Parathyroid adenoma (tissue), 2 donors: Measurements from ENCODE around the gene PPP1R3D.
A peak's percentile ranks its signal among the peaks of the same experiment; 100 is the strongest.

Source experiments
- H2AFZ ChIP-seq: fragments of 300-600 bp; sonication (generic); one replicate; pipeline ENCODE4 v1.7.0; 2017; ENCODE audit warnings: antibody characterized with exemption, mild to moderate bottlenecking
- H3K27ac ChIP-seq: fragments of 300-600 bp; sonication (generic); one replicate; pipeline ENCODE4 v1.7.0; 2017
- H3K27me3 ChIP-seq: fragments of 300-600 bp; sonication (generic); one replicate; pipeline ENCODE4 v1.7.0; 2017; ENCODE audit warnings: low read length; ENCODE audit not compliant: control insufficient read depth, insufficient read depth
- H3K36me3 ChIP-seq: fragments of 300-600 bp; sonication (generic); one replicate; pipeline ENCODE4 v1.7.0; 2017; ENCODE audit warnings: low read length; ENCODE audit not compliant: control insufficient read depth, insufficient read depth
- H3K4me1 ChIP-seq: fragments of 300-600 bp; sonication (generic); one replicate; pipeline ENCODE4 v1.7.0; 2017; ENCODE audit warnings: control low read depth
- H3K4me2 ChIP-seq: fragments of 300-600 bp; sonication (generic); one replicate; pipeline ENCODE4 v1.7.0; 2017; ENCODE audit warnings: low read length
- H3K4me3 ChIP-seq: fragments of 300-600 bp; sonication (generic); one replicate; pipeline ENCODE4 v1.7.0; 2017; ENCODE audit warnings: low read depth, low read length
- H3K79me2 ChIP-seq: fragments of 300-600 bp; sonication (generic); one replicate; pipeline ENCODE4 v1.7.0; 2017; ENCODE audit warnings: control low read depth
- H3K9ac ChIP-seq: fragments of 300-600 bp; sonication (generic); one replicate; pipeline ENCODE4 v1.7.0; 2017; ENCODE audit warnings: mild to moderate bottlenecking
- H3K9me3 ChIP-seq: fragments of 300-600 bp; sonication (generic); one replicate; pipeline ENCODE4 v1.7.0; 2017; ENCODE audit warnings: low read length; ENCODE audit not compliant: control insufficient read depth
- CTCF ChIP-seq: fragments of 300-600 bp; sonication (generic); IDR thresholded peaks from one replicate; pipeline ENCODE4 v1.7.0; 2017; ENCODE audit warnings: antibody characterized with exemption, mild to moderate bottlenecking
- donor health status: primary hyperparathyroidism.

The PPP1R3D gene

GRCh38 chr20:59949911-59950310 is 9.8 kb upstream of the PPP1R3D start:
- H3K27ac ChIP-seq: no peak overlapping the region
- no peak overlapping the region for H3K4me3 ChIP-seq
- no peaks in the 10 kb centered on the region for H3K4me1 ChIP-seq
- H3K4me2 ChIP-seq: no peak overlapping the region
- H3K27me3 ChIP-seq: no peaks in the 10 kb centered on the region
- H3K9ac ChIP-seq: no peak overlapping the region
- no peaks in the 10 kb centered on the region for H3K36me3 ChIP-seq
- no peak for TF ChIP-seq CTCF
- H2AFZ ChIP-seq: no peak overlapping the region
- H3K79me2 ChIP-seq: no peaks in the 10 kb centered on the region
- no peaks in the 10 kb centered on the region for H3K9me3 ChIP-seq

GRCh38 chr20:59948828-59949720 is 9.0 kb upstream of the PPP1R3D start:
- H3K27ac ChIP-seq: no peak overlapping the region
- no peak overlapping the region for H3K4me3 ChIP-seq
- TF ChIP-seq CTCF: peak; percentile 74
- H3K36me3 ChIP-seq: no peaks in the 10 kb centered on the region
- no peaks in the 10 kb centered on the region for H3K27me3 ChIP-seq
- H3K9me3 ChIP-seq: no peaks in the 10 kb centered on the region
- H3K4me1 ChIP-seq: no peaks in the 10 kb centered on the region
- no peak overlapping the region for H3K4me2 ChIP-seq
- no peak overlapping the region for H3K9ac ChIP-seq
- H2AFZ ChIP-seq: no peak overlapping the region
- H3K79me2 ChIP-seq: peaks cover 6% of the 10 kb centered on the region

GRCh38 chr20:59948212-59948611 is 8.1 kb upstream of the PPP1R3D start:
- no peaks in the 10 kb centered on the region for H3K27me3 ChIP-seq
- no peak overlapping the region for H3K9ac ChIP-seq
- H3K79me2 ChIP-seq: peaks cover 8% of the 10 kb centered on the region
- no peaks in the 10 kb centered on the region for H3K36me3 ChIP-seq
- no peak overlapping the region for H3K27ac ChIP-seq
- TF ChIP-seq CTCF: no peak
- H3K9me3 ChIP-seq: no peaks in the 10 kb centered on the region
- H2AFZ ChIP-seq: no peak overlapping the region
- H3K4me2 ChIP-seq: no peak overlapping the region
- no peaks in the 10 kb centered on the region for H3K4me1 ChIP-seq
- H3K4me3 ChIP-seq: no peak overlapping the region

- Histone ChIP-seq H3K9me3 (no peaks in the 10 kb centered on the region), H3K4me2 (no peak overlapping the region), H3K36me3 (no peaks in the 10 kb centered on the region), H2AFZ (no peak overlapping the region), H3K79me2 (peaks cover 8% of the 10 kb centered on the region), H3K27ac (no peak overlapping the region), H3K4me1 (no peaks in the 10 kb centered on the region), H3K4me3 (no peak overlapping the region), H3K27me3 (no peaks in the 10 kb centered on the region), H3K9ac (no peak overlapping the region)
- TF ChIP-seq CTCF: no peak
Observed at GRCh38 chr20:59947376-59947775, 7.3 kb upstream of the PPP1R3D start.

GRCh38 chr20:59945731-59946130 is 5.6 kb upstream of the PPP1R3D start:
- Histone ChIP-seq H3K9me3 (no peaks in the 10 kb centered on the region), H3K27ac (no peak overlapping the region), H3K4me2 (no peak overlapping the region), H3K4me1 (peaks cover 5% of the 10 kb centered on the region), H3K4me3 (no peak overlapping the region), H3K9ac (no peak overlapping the region), H3K27me3 (no peaks in the 10 kb centered on the region), H2AFZ (no peak overlapping the region), H3K79me2 (peaks cover 8% of the 10 kb centered on the region), H3K36me3 (no peaks in the 10 kb centered on the region)
- no peak for TF ChIP-seq CTCF
